ENCODE measurements around the gene RASSF8.

The RASSF8 gene

DNA sequence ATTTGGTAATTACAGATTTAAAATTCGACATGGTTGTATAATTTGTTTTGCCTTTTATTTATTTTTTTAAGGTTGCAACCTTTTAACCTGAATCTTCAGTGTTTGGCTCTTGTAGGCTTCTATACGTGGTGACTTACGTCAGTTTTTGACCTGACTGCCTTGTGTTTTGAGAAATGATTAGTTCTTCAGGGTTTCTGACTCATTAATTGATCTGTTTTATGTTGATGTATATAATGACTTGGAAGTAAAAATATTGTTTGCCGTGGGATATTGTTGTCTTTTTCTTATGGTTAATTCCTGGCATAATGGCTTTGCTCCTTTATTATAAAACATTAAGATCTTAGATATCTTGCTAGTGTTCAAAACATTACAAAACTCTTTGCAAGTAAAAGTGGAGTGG lies 2.5 kb downstream of the RASSF8 start:
- no peak for DNase-seq (ENCODE audit: low spot score)
- TF ChIP-seq, protein P1, sequence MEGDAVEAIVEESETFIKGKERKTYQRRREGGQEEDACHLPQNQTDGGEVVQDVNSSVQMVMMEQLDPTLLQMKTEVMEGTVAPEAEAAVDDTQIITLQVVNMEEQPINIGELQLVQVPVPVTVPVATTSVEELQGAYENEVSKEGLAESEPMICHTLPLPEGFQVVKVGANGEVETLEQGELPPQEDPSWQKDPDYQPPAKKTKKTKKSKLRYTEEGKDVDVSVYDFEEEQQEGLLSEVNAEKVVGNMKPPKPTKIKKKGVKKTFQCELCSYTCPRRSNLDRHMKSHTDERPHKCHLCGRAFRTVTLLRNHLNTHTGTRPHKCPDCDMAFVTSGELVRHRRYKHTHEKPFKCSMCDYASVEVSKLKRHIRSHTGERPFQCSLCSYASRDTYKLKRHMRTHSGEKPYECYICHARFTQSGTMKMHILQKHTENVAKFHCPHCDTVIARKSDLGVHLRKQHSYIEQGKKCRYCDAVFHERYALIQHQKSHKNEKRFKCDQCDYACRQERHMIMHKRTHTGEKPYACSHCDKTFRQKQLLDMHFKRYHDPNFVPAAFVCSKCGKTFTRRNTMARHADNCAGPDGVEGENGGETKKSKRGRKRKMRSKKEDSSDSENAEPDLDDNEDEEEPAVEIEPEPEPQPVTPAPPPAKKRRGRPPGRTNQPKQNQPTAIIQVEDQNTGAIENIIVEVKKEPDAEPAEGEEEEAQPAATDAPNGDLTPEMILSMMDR (IDR thresholded peaks at IDR 0.05; ENCODE audit: extremely low read depth, missing control alignments), result no peak

DNA sequence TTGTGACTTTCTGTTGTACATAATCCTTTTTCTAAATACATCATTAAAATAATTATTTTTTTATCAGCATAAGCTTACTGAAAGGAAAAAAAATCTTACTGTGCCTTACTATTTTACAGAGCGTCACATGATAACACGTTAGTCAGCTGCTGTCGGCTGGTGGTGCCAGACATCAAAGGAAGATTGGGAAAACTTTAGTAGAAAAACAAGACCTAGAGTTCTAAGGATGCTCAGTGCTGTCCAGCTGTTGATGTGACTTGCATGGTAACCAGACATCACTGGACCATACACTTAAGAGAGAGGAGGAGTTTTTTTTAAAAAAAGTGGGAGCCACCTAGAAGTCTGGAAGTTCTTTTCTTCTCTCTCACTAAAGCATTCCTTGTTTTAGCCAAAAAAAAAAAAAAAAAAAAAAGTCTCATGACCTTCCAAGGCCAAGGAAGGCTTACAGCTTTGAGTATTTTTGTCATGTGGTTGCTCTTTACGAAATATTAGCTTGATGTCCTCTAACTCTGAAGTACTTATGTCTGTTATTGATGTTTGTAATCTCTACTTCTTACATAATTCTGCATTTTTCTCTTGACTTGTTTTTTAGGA lies 4.5 kb downstream of the RASSF8 start:
- no peak for DNase-seq (ENCODE audit: low spot score)

DNA sequence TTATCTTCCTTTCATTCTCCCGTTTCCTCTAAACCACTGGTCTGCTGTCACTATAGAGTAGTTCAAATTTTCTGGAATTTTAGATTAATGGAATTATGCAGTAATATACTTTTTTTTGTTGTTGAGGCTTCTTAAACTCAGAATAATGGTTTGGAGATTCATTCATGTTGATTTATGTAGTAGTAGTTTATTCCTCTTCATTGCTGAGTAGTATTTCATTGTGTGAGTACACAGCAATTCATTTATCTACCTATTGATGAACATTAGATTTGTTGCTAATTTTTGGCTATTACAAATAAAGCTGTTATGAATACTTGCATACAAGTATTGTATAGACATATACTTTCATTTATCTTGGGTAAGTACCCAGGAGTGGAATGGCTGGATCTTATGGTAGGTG lies 7.2 kb downstream of the RASSF8 start:
- no peak for DNase-seq (ENCODE audit: low spot score)
- TF ChIP-seq, protein P1 (IDR thresholded peaks at IDR 0.05; ENCODE audit: extremely low read depth, missing control alignments), result no peak

More for the DNA sequence above, 4.5 kb downstream of the RASSF8 start:
- TF ChIP-seq, protein P1 (IDR thresholded peaks at IDR 0.05; ENCODE audit: extremely low read depth, missing control alignments), result no peak

DNA sequence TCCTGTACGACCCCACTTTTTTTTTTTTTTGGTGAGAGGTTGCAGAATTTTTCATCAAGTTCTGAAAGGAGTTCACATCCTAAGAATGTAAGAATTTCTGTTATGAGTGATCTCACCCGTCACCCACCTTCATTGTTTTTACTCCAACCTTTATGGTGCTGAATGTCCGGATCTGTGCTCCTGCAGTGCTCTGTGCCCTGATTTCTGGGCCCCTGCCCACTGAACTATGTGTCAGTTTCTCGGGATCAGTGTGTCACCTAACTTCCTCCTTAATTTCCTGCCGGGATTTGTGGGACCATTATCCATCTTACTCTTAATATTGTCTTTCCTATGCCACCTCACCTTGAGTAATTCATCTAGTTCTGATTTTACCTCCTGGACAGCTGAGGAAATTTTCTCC lies 11.6 kb downstream of the RASSF8 start:
- TF ChIP-seq, protein P1 (IDR thresholded peaks at IDR 0.05; ENCODE audit: extremely low read depth, missing control alignments), result no peak
- no peak for DNase-seq (ENCODE audit: low spot score)

DNA sequence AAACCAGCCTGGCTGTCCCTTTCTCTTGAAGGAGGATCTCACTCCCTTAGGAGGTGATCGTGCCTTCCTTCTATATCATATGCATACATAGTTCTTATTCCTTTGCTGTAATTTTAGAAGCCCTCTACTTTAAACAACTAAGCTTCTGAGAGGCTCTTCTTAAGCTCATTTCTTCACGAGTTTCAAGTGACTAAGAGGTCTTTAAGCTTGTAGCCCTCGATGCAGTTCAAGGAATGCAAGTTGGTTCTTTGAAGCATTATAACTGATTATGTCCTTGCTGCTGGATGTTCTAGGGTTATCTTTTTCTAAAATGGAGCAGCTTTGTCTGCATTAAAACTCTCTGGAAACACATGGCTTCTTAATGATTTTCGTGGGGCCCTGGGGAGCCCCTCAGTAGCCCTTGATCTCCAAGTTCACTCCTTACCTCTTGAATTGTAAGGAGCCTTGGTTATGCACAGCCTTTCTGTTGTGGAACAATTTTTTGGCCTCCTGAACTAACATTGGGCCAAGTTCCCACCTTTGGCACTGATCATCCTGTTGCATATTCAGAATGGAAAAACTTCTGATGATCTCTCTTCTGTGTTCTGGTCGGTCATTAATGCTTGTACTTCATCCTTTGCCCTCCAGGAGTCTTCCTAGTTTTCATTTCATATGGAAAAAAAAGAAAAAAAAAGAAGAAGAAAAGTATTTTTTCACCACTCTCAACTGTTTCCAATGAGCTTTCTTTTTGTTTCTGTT lies 12.6 kb downstream of the RASSF8 start:
- no peak for DNase-seq (ENCODE audit: low spot score)
- TF ChIP-seq, protein P1 (IDR thresholded peaks at IDR 0.05; ENCODE audit: extremely low read depth, missing control alignments), result no peak

DNA sequence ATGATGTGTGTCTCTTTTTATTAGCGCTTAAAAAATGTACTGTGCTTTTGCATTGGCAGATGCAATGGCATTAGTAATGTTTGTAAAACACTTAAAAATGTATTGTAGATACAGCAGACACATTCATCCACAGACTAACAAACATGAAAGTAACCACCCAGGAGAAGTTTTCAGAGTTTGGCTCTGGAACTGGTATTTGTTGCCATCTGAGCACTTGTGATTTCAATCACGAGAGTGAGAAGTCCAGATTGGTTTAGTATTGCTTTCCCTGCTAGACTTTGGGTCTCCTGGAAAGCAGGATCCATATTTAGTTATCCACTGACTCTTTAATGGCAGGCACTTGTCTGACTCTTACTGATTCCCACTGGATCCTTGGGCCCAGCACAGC lies 13.2 kb downstream of the RASSF8 start:
- no peak for DNase-seq (ENCODE audit: low spot score)
- TF ChIP-seq, protein P1 (IDR thresholded peaks at IDR 0.05; ENCODE audit: extremely low read depth, missing control alignments), result no peak

DNA sequence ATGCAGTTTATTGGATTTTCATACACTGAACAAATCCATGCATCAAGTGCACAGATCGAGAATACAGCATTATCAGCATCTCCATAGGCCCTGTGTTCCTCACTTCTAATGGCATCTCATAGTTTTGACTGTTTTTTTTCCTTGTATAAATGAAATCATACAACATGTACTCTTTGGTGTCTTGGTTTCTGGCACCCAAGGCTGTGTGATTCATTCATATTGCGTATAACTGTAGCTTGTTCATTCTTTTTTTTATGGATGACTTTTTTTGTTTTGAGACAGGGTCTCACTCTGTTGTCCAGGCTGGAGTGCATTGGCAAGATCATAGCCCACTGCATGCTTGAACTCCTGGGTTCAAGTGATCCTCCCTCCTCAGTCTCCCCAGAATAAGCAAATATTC lies 14.3 kb downstream of the RASSF8 start:
- TF ChIP-seq, protein P1 (IDR thresholded peaks at IDR 0.05; ENCODE audit: extremely low read depth, missing control alignments), result no peak
- DNase-seq (ENCODE audit: low spot score), result no peak

Data from GM20000 (cell line).